H1 (cell line): ENCODE data around the gene SMO. TPM values are rescaled to one million over a fixed set of nuclear protein-coding genes. Genes with fewer than 3 reads are reported as not detected.

Experiments
- CTCF ChIA-PET: fragments of 300-600 bp; sonication (Branson Sonifier 250); formaldehyde crosslinking; loops from one replicate; lab custom pipeline; 2021; ENCODE audit not compliant: partially characterized antibody; lab: Charles Lee
- POLR2A ChIA-PET: fragments of 300-600 bp; sonication (Branson Sonifier 250); formaldehyde crosslinking; loops from one replicate; lab custom pipeline; 2021; ENCODE audit warnings: inconsistent platforms; ENCODE audit not compliant: partially characterized antibody; lab: Charles Lee
- DNase-seq, 2 experiments: peaks; one replicate each; pipeline versions ENCODE4 v3.0.0 to v3.0.0-alpha.2; 2010 to 2022; ENCODE audit warnings: low spot score in 2 of 2, low read depth in 1 of 2, mixed read lengths in 1 of 2
- FAIRE-seq: peaks from 2 replicates; lab custom pipeline; 2011; peaks lifted over from hg19 to GRCh38; lab: Jason Lieb, UNC
- H2AFZ ChIP-seq: 2 replicates; pipeline ENCODE4 v1.8.1; 2012; ENCODE audit warnings: low read length, inconsistent platforms
- H2AK5ac ChIP-seq: 2 replicates; pipeline ENCODE4 v1.6.1; 2013; ENCODE audit warnings: low read depth, low read length
- H2BK120ac ChIP-seq: replicated peaks from 2 replicates; pipeline ENCODE3; 2013; ENCODE audit warnings: low read depth, low read length, inconsistent platforms
- H2BK12ac ChIP-seq: 2 replicates; pipeline ENCODE4 v1.6.1; 2013; ENCODE audit warnings: low read depth, low read length
- H2BK15ac ChIP-seq: 2 replicates; pipeline ENCODE4 v1.6.1; 2013; ENCODE audit warnings: low read length
- H2BK20ac ChIP-seq: 2 replicates; pipeline ENCODE4 v1.6.1; 2013; ENCODE audit warnings: low read length
- H2BK5ac ChIP-seq: 2 replicates; pipeline ENCODE4 v1.6.1; 2013; ENCODE audit warnings: low read depth, low read length
- H3K14ac ChIP-seq: 2 replicates; pipeline ENCODE4 v1.6.1; 2013; ENCODE audit warnings: inconsistent platforms; ENCODE audit not compliant: insufficient read length
- H3K18ac ChIP-seq: 2 replicates; pipeline ENCODE4 v1.6.1; 2013; ENCODE audit warnings: low read length; ENCODE audit errors: extremely low read depth
- H3K23ac ChIP-seq: 2 replicates; pipeline ENCODE4 v1.6.1; 2013; ENCODE audit warnings: inconsistent platforms; ENCODE audit not compliant: insufficient read length
- H3K23me2 ChIP-seq: 2 replicates; pipeline ENCODE4 v1.6.1; 2013; ENCODE audit warnings: low read depth, low read length
- H3K27ac ChIP-seq: 2 replicates; pipeline ENCODE4 v1.6.1; 2011; ENCODE audit warnings: low read depth, low read length, inconsistent platforms
- H3K27me3 ChIP-seq, 4 experiments: replicated peaks in 1 of 4; 1 replicate in 1 of 4; 2 replicates in 3 of 4; pipeline versions ENCODE4 v1.6.1 to v1.8.1; 2011 to 2013; ENCODE audit warnings: low read length in 3 of 4, mild to moderate bottlenecking in 3 of 4, inconsistent platforms in 2 of 4, mixed read lengths in 2 of 4, moderate library complexity in 1 of 4; ENCODE audit not compliant: control insufficient read depth in 3 of 4, insufficient read depth in 3 of 4; ENCODE audit errors: extremely low read depth in 1 of 4
- H3K36me3 ChIP-seq, 4 experiments: 2 replicates each; pipeline versions ENCODE4 v1.6.1 to v1.8.1; 2011 to 2013; ENCODE audit warnings: mild to moderate bottlenecking in 4 of 4, low read length in 3 of 4, moderate library complexity in 2 of 4, control low read depth in 1 of 4, inconsistent platforms in 1 of 4; ENCODE audit not compliant: insufficient read depth in 4 of 4, control insufficient read depth in 2 of 4
- H3K4ac ChIP-seq: replicated peaks from 2 replicates; pipeline ENCODE3; 2013; ENCODE audit warnings: low read length, low read depth, mixed read lengths, inconsistent platforms; ENCODE audit not compliant: insufficient read length
- H3K4me1 ChIP-seq, 4 experiments: replicated peaks in 1 of 4; 1 replicate in 1 of 4; 2 replicates in 3 of 4; pipeline versions ENCODE4 v1.6.1 to v1.8.1; 2011 to 2013; ENCODE audit warnings: low read length in 3 of 4, inconsistent platforms in 2 of 4, mixed read lengths in 1 of 4; ENCODE audit not compliant: insufficient read depth in 4 of 4, control insufficient read depth in 3 of 4
- H3K4me2 ChIP-seq, 2 experiments: 2 replicates each; pipeline versions ENCODE4 v1.6.1 to v1.8.1; 2011 to 2013; ENCODE audit warnings: low read depth in 2 of 2, low read length in 2 of 2, control low read depth in 1 of 2, inconsistent platforms in 1 of 2, mild to moderate bottlenecking in 1 of 2; ENCODE audit not compliant: insufficient read depth in 1 of 2
- H3K4me3 ChIP-seq, 4 experiments: fragments of 200-600, 300-600 bp in 1 of 4; sonication (generic), shearing (Covaris generic), sonication (Bioruptor Twin) in 1 of 4; 2 replicates each; pipeline versions ENCODE4 v1.5.1 to v1.8.1; 2011 to 2016; ENCODE audit warnings: low read length in 4 of 4, low read depth in 3 of 4, control low read depth in 2 of 4, inconsistent platforms in 2 of 4, mild to moderate bottlenecking in 2 of 4, mixed read lengths in 1 of 4, moderate library complexity in 1 of 4; ENCODE audit not compliant: insufficient read depth in 2 of 4; ENCODE audit errors: extremely low read depth in 1 of 4
- H3K56ac ChIP-seq: replicated peaks from 2 replicates; pipeline ENCODE3; 2013; ENCODE audit warnings: low read depth, mild to moderate bottlenecking, mixed read lengths, low read length, inconsistent platforms; ENCODE audit not compliant: insufficient read length
- H3K79me1 ChIP-seq: 2 replicates; pipeline ENCODE4 v1.6.1; 2013; ENCODE audit warnings: low read depth, low read length, control low read depth
- H3K79me2 ChIP-seq, 2 experiments: 2 replicates each; pipeline versions ENCODE4 v1.6.1 to v1.8.1; 2012 to 2013; ENCODE audit warnings: low read length in 2 of 2, mild to moderate bottlenecking in 2 of 2, inconsistent platforms in 1 of 2; ENCODE audit not compliant: insufficient read depth in 2 of 2, control insufficient read depth in 1 of 2
- H3K9ac ChIP-seq, 4 experiments: replicated peaks in 1 of 4; 1 replicate in 1 of 4; 2 replicates in 3 of 4; pipeline versions ENCODE4 v1.6.1 to v1.8.1; 2011 to 2013; ENCODE audit warnings: low read depth in 3 of 4, low read length in 3 of 4, control low read depth in 2 of 4, mild to moderate bottlenecking in 2 of 4, moderate library complexity in 2 of 4, inconsistent platforms in 1 of 4; ENCODE audit errors: extremely low read depth in 1 of 4
- H3K9me3 ChIP-seq, 2 experiments: 2 replicates each; pipeline versions ENCODE4 v1.6.1 to v1.8.1; 2012 to 2013; ENCODE audit warnings: mild to moderate bottlenecking in 2 of 2, moderate library complexity in 2 of 2, control low read depth in 1 of 2, inconsistent platforms in 1 of 2, low read depth in 1 of 2, low read length in 1 of 2, mixed read lengths in 1 of 2; ENCODE audit not compliant: insufficient read depth in 2 of 2
- H4K20me1 ChIP-seq, 2 experiments: replicated peaks in 1 of 2; 2 replicates each; pipeline versions ENCODE3 to v1.8.1; 2011 to 2013; ENCODE audit warnings: inconsistent platforms in 2 of 2, low read length in 2 of 2, mild to moderate bottlenecking in 1 of 2; ENCODE audit not compliant: insufficient read depth in 2 of 2, control insufficient read depth in 1 of 2
- H4K5ac ChIP-seq: 2 replicates; pipeline ENCODE4 v1.6.1; 2013; ENCODE audit warnings: low read length, low read depth, mixed read lengths, inconsistent platforms; ENCODE audit not compliant: insufficient read length
- H4K8ac ChIP-seq: 2 replicates; pipeline ENCODE4 v1.8.0; 2013; ENCODE audit warnings: mild to moderate bottlenecking, moderate library complexity, low read length, inconsistent platforms; ENCODE audit not compliant: insufficient read depth; ENCODE audit errors: extremely low read depth
- H4K91ac ChIP-seq: replicated peaks from 2 replicates; pipeline ENCODE3; 2013; ENCODE audit warnings: low read length, mixed read lengths, inconsistent platforms; ENCODE audit not compliant: insufficient read length
- GABPA ChIP-seq: IDR thresholded peaks from 2 replicates; pipeline ENCODE4 v1.6.1; 2011; ENCODE audit warnings: mild to moderate bottlenecking, low read length, moderate library complexity, borderline replicate concordance; ENCODE audit not compliant: insufficient read depth
- POU5F1 ChIP-seq: IDR thresholded peaks from 2 replicates; pipeline ENCODE4 v1.6.1; 2011; ENCODE audit warnings: low read depth, mild to moderate bottlenecking, low read length, moderate library complexity
- RAD21 ChIP-seq, 2 experiments: IDR thresholded peaks in 1 of 2; conservative IDR thresholded peaks in 1 of 2; 2 replicates each; pipeline ENCODE4 v1.6.1; 2011; ENCODE audit warnings: low read depth in 2 of 2, low read length in 2 of 2, improper control_type of control experiment in 1 of 2, inconsistent platforms in 1 of 2, mild to moderate bottlenecking in 1 of 2, moderate library complexity in 1 of 2
- SP1 ChIP-seq: IDR thresholded peaks from 2 replicates; pipeline ENCODE4 v1.6.1; 2011; ENCODE audit warnings: low read depth, low read length
- SP4 ChIP-seq: IDR thresholded peaks from 2 replicates; pipeline ENCODE4 v1.6.1; 2012; ENCODE audit warnings: low read length, inconsistent platforms
- SRF ChIP-seq: IDR thresholded peaks from 2 replicates; pipeline ENCODE4 v1.6.1; 2011; ENCODE audit warnings: mild to moderate bottlenecking, low read depth, low read length, moderate library complexity
- TBP ChIP-seq: IDR thresholded peaks from 2 replicates; pipeline ENCODE4 v1.6.1; 2011; ENCODE audit warnings: low read depth, low read length, improper control_type of control experiment
- WGBS, 2 experiments: shearing (Covaris generic) in 1 of 2; methylation state at CpG; one replicate each; pipeline versions ENCODE4 v1.1.6 to v1.1.7; 2013 to 2015; ENCODE audit warnings: low lambda C conversion rate in 2 of 2, mixed read lengths in 2 of 2, inconsistent platforms in 1 of 2, low coverage in 1 of 2, missing lambda C conversion rate in 1 of 2; ENCODE audit not compliant: insufficient replicate concordance in 2 of 2, insufficient coverage in 1 of 2, insufficient read length in 1 of 2; ENCODE audit errors: extremely low coverage in 1 of 2, missing lambda C conversion rate in 1 of 2; 5-methylcytosine and 5-hydroxymethylcytosine counted together
- polyA plus RNA-seq, 7 experiments: library from polyadenylated mRNA; depleted of rRNA in 3 of 7; stranded (reverse) in 5 of 7; unstranded in 2 of 7; fragments of >200 nt in 5 of 7; fragments of 200-250 nt in 2 of 7; gene quantifications; 1 replicate in 5 of 7; 2 replicates in 1 of 7; 4 replicates in 1 of 7; pipeline versions ENCODE4 v1.2.1 to v1.2.3, GENCODE V29; 2011 to 2013; ENCODE audit warnings: missing spikeins in 2 of 7, mixed read lengths in 2 of 7
- total RNA-seq: library from RNA; stranded (reverse); fragmentation: NEBNext Ultra II Directional; extraction: Animal tissue kit (Norgen Biotek cat#: 25700); gene quantifications from 2 replicates; pipeline ENCODE4 v1.2.1, GENCODE V29; 2021

SMO gene
- total and polyA plus RNA-seq, 2 of the 8 experiments (the other 6 are each of a cell fraction or from before 2014, with no cell fraction given) = 64.5 to 67.6 TPM

GRCh38 chr7:129240119-129240820 is 51.8 kb downstream of the SMO start:
- Histone ChIP-seq H4K91ac (no peak overlapping the region), H3K4me2 (no peak overlapping the region), H3K9me3 (no peaks in the 10 kb centered on the region; a peak in 1 of 4 replicates), H3K79me1 (no peaks in the 10 kb centered on the region), H3K27ac (no peak overlapping the region), H4K20me1 (no peaks in the 10 kb centered on the region), H3K23me2 (no peaks in the 10 kb centered on the region), H3K79me2 (peaks cover 0 to 34% of the 10 kb centered on the region in 2 experiments; a peak in 2 of 4 replicates), H3K9ac (no peak overlapping the region), H3K36me3 (no peaks in the 10 kb centered on the region; a peak in 1 of 8 replicates), H3K18ac (no peak overlapping the region), H2BK12ac (no peak overlapping the region), H3K4me3 (no peak overlapping the region), H2BK120ac (no peak overlapping the region), H3K23ac (no peak overlapping the region), H2BK5ac (no peak overlapping the region), H2BK15ac (no peak overlapping the region), H3K56ac (no peak overlapping the region), H2AFZ (no peak overlapping the region), H3K4me1 (no peaks in the 10 kb centered on the region), H4K5ac (no peak overlapping the region), H4K8ac (no peak overlapping the region), H2BK20ac (no peak overlapping the region), H3K4ac (no peak overlapping the region), H2AK5ac (no peak overlapping the region), H3K27me3 (no peaks in the 10 kb centered on the region), H3K14ac (no peak overlapping the region)
- DNase-seq = no peak
- POLR2A ChIA-PET = interaction anchor here (1.2 kb wide), 1 partner anchor 15 kb away, joined by 4 read pairs; the partner anchor contains the start of gene AHCYL2
- CTCF ChIA-PET = interaction anchor here (0.7 to 1.4 kb wide), 4 partner anchors 16 to 128 kb away, joined by 3 to 6 read pairs (median 4); no protein-coding TSS in a partner anchor
- no peak for FAIRE-seq
- TF ChIP-seq SRF (no peak), TBP (no peak), SP1 (no peak), RAD21 (IDR thresholded peaks at IDR 0.05 in 1 of 2, conservative IDR thresholded peaks at IDR 0.05 in 1 of 2; ENCODE audit: low read depth in 2 of 2, low read length in 2 of 2) (no peak), GABPA (no peak), SP4 (no peak), POU5F1 (no peak)
- 84% methylated on average over 9 of the region's 10 CpGs; no CpG with 5 or more reads in 1 of the 2 experiments for WGBS, 2 experiments
